ENCODE data around the gene CDT1.

The CDT1 gene

DNA sequence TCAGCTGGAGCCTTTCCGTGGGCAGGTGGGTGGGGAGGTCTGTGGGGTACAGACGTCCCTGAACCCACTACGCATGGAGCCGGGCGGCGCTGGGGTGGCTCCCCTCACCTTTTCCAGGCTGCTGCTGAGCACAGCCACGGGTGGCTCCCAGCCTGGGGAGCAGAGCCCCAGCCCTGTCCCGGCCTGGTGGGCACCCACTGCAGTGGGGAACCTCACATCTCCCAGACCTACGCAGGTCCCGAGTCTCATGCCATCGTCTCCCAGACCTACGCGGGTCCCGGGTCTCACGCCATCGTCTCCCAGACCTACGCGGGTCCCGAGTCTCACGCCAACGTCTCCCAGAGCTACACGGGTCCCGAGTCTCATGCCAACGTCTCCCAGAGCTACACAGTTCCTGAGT lies 25.1 kb downstream of the CDT1 start:
- Histone ChIP-seq H3K27me3 (ENCODE audit: insufficient read depth, low read length) (0 out of 2 replicates have a peak, but pooled peaks cover 5% of the 10 kb centered on the region), H3F3A (ENCODE audit: insufficient read depth, low read length) (no peaks in the 10 kb centered on the region), H3K36me3 (ENCODE audit: insufficient read depth, low read length) (no peaks in the 10 kb centered on the region), H3K9me2 (ENCODE audit: low read depth, low read length) (no peaks in the 10 kb centered on the region), H3K9ac (ENCODE audit: low read length) (no peak overlapping the region), H3K4me1 (ENCODE audit: insufficient read depth, low read length, severe bottlenecking) (no peaks in the 10 kb centered on the region), H3K79me2 (ENCODE audit: insufficient read depth, low read length) (no peaks in the 10 kb centered on the region), H3K4me2 (ENCODE audit: low read length) (no peak overlapping the region), H4K20me1 (ENCODE audit: insufficient read depth, low read length) (no peaks in the 10 kb centered on the region), H3K9me3 (ENCODE audit: low read length) (no peaks in the 10 kb centered on the region), H3K27ac (ENCODE audit: low read depth, low read length, poor library complexity, severe bottlenecking) (no peak overlapping the region), H3K4me3 (ENCODE audit: low read depth, low read length, poor library complexity, severe bottlenecking) (no peak overlapping the region), H2AFZ (ENCODE audit: low read length) (no peak overlapping the region)
- TF ChIP-seq, protein P1, sequence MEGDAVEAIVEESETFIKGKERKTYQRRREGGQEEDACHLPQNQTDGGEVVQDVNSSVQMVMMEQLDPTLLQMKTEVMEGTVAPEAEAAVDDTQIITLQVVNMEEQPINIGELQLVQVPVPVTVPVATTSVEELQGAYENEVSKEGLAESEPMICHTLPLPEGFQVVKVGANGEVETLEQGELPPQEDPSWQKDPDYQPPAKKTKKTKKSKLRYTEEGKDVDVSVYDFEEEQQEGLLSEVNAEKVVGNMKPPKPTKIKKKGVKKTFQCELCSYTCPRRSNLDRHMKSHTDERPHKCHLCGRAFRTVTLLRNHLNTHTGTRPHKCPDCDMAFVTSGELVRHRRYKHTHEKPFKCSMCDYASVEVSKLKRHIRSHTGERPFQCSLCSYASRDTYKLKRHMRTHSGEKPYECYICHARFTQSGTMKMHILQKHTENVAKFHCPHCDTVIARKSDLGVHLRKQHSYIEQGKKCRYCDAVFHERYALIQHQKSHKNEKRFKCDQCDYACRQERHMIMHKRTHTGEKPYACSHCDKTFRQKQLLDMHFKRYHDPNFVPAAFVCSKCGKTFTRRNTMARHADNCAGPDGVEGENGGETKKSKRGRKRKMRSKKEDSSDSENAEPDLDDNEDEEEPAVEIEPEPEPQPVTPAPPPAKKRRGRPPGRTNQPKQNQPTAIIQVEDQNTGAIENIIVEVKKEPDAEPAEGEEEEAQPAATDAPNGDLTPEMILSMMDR (IDR thresholded peaks at IDR 0.05; ENCODE audit: low read length) = no peak
- TF ChIP-seq EZH2 (IDR thresholded peaks at IDR 0.05; ENCODE audit: borderline replicate concordance, low read length) = no peak

DNA sequence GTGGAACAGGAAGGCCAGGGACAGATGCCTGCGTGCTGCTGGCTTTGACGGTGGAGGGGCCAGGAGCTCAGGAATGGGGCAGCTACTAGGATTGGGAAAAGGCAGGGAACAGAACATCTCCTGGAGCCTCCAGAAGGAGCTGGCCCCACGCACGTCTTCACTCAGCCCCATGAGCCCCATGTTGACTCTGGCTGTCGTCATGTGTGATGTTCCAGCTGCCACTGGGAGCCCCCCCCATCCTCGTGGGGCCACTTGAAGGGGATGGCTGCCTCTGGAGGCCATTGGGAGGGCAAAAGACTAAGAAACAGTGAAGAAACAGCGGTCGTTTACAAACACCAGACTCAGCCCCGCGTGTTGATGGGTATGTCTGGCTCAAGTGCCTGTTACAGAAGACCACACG lies 26.7 kb downstream of the CDT1 start:
- no peaks in the 10 kb centered on the region for H3K36me3 ChIP-seq (ENCODE audit: insufficient read depth, low read length)
- no peaks in the 10 kb centered on the region for H3K79me2 ChIP-seq (ENCODE audit: insufficient read depth, low read length)
- no peak overlapping the region for H3K9ac ChIP-seq (ENCODE audit: low read length)
- H3K4me2 ChIP-seq (ENCODE audit: low read length) = no peak overlapping the region
- 0 out of 2 replicates have a peak, but pooled peaks cover 5% of the 10 kb centered on the region for H3K27me3 ChIP-seq (ENCODE audit: insufficient read depth, low read length)
- H3K9me3 ChIP-seq (ENCODE audit: low read length) = no peaks in the 10 kb centered on the region
- H3F3A ChIP-seq (ENCODE audit: insufficient read depth, low read length) = no peaks in the 10 kb centered on the region
- no peak overlapping the region for H2AFZ ChIP-seq (ENCODE audit: low read length)
- H3K9me2 ChIP-seq (ENCODE audit: low read depth, low read length) = no peaks in the 10 kb centered on the region
- no peaks in the 10 kb centered on the region for H3K4me1 ChIP-seq (ENCODE audit: insufficient read depth, low read length, severe bottlenecking)
- H4K20me1 ChIP-seq (ENCODE audit: insufficient read depth, low read length) = no peaks in the 10 kb centered on the region
- TF ChIP-seq, protein P1 (IDR thresholded peaks at IDR 0.05; ENCODE audit: low read length) = no peak
- no peak for TF ChIP-seq EZH2 (IDR thresholded peaks at IDR 0.05; ENCODE audit: borderline replicate concordance, low read length)
- no peak overlapping the region for H3K4me3 ChIP-seq (ENCODE audit: low read depth, low read length, poor library complexity, severe bottlenecking)
- no peak overlapping the region for H3K27ac ChIP-seq (ENCODE audit: low read depth, low read length, poor library complexity, severe bottlenecking)

DNA sequence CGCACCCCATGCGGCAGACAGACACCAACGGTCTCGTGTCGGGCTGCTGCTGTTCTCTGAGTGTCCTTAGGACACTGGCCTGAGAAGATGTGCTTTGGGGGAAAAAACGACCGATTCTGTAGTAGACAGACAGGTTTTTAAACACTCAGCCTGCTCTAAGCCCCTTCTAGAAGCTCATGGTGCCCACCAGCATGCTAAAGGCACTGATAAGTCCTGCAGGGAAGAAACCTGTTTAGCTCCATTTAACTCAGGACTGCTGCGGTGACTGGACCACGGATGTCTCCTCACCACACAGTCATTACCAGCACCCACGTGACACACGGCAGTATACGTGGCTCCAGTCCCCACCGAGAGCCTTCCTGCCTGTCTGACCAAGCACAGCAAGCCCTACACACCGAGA lies 27.2 kb downstream of the CDT1 start:
- 0 out of 2 replicates have a peak, but pooled peaks cover 5% of the 10 kb centered on the region for H3K27me3 ChIP-seq (ENCODE audit: insufficient read depth, low read length)
- H3K79me2 ChIP-seq (ENCODE audit: insufficient read depth, low read length) = no peaks in the 10 kb centered on the region
- H3K9me3 ChIP-seq (ENCODE audit: low read length) = no peaks in the 10 kb centered on the region
- H3F3A ChIP-seq (ENCODE audit: insufficient read depth, low read length) = no peaks in the 10 kb centered on the region
- H2AFZ ChIP-seq (ENCODE audit: low read length) = no peak overlapping the region
- TF ChIP-seq, protein P1 (IDR thresholded peaks at IDR 0.05; ENCODE audit: low read length) = no peak
- no peak for TF ChIP-seq EZH2 (IDR thresholded peaks at IDR 0.05; ENCODE audit: borderline replicate concordance, low read length)
- H3K4me2 ChIP-seq (ENCODE audit: low read length) = no peak overlapping the region
- H3K27ac ChIP-seq (ENCODE audit: low read depth, low read length, poor library complexity, severe bottlenecking) = no peak overlapping the region
- H3K9ac ChIP-seq (ENCODE audit: low read length) = no peak overlapping the region
- H4K20me1 ChIP-seq (ENCODE audit: insufficient read depth, low read length) = no peaks in the 10 kb centered on the region
- H3K36me3 ChIP-seq (ENCODE audit: insufficient read depth, low read length) = no peaks in the 10 kb centered on the region
- H3K4me3 ChIP-seq (ENCODE audit: low read depth, low read length, poor library complexity, severe bottlenecking) = no peak overlapping the region
- no peaks in the 10 kb centered on the region for H3K4me1 ChIP-seq (ENCODE audit: insufficient read depth, low read length, severe bottlenecking)
- H3K9me2 ChIP-seq (ENCODE audit: low read depth, low read length) = no peaks in the 10 kb centered on the region
